Esophagus muscularis mucosa (tissue), 3 donors: ENCODE measurements around the gene CTNNA2.

Experiments
- EP300 ChIP-seq: sonication (generic); formaldehyde crosslinking; IDR thresholded peaks from one replicate; pipeline ENCODE4 v1.6.1; 2017; ENCODE audit warnings: antibody characterized with exemption
- POLR2AphosphoS5 ChIP-seq, 2 donors: sonication (generic); formaldehyde crosslinking; IDR thresholded peaks; one replicate each; pipeline ENCODE4 v1.6.1; 2017; ENCODE audit warnings: antibody characterized with exemption in 2 of 2

DNA sequence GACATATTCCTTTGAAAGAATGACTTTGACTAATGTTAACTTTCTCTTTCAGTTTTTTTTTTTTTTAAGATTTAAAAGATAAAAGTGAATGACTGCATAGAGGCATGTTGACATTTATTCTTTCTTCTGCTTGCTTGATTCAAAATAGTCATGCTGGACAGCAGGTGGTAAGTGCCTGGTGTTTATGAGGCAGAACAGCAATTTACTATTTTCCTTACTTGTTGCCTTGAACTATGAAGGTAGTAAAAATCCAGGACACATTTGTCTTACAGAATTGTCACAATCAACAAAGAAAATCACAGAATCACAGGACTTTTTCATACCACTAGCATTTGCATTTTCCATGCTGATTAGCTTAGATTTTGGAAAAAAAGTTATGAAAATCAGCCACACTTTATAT lies 388.3 kb downstream of the CTNNA2 start:
- TF ChIP-seq EP300 (no peak), POLR2AphosphoS5 (IDR thresholded peaks at IDR 0.05) (no peak)
